GM21526 (cell line): ENCODE measurements around the gene S100A1.

Experiments
- ATAC-seq: cut with Tn5 transposase; IDR thresholded peaks from one replicate; pipeline ENCODE4 v1.9.1; 2021; ENCODE audit warnings: moderate library complexity; ENCODE audit not compliant: unreplicated experiment, low FRiP score

S100A1 gene

DNA sequence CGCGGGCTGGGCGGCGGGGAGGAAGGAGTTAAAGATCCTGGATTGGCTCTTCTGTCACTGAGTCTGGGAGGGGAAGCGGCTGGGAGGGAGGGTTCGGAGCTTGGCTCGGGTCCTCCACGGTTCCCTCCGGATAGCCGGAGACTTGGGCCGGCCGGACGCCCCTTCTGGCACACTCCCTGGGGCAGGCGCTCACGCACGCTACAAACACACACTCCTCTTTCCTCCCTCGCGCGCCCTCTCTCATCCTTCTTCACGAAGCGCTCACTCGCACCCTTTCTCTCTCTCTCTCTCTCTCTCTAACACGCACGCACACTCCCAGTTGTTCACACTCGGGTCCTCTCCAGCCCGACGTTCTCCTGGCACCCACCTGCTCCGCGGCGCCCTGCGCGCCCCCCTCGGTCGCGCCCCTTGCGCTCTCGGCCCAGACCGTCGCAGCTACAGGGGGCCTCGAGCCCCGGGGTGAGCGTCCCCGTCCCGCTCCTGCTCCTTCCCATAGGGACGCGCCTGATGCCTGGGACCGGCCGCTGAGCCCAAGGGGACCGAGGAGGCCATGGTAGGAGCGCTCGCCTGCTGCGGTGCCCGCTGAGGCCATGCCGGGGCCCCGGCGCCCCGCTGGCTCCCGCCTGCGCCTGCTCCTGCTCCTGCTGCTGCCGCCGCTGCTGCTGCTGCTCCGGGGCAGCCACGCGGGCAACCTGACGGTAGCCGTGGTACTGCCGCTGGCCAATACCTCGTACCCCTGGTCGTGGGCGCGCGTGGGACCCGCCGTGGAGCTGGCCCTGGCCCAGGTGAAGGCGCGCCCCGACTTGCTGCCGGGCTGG, 50.5 kb downstream of the S100A1 start, which contains the start of gene NPR1:
TSS of gene NPR1 (plus strand) at position 170 of the 818 bp plus-strand sequence. CDS start at position 591, 421 bp downstream.
- ATAC-seq: no peak

GRCh38 chr1:153679337-153680119, 51.3 kb downstream of the S100A1 start:
- no peak for ATAC-seq

- ATAC-seq: no peak
Observed at GRCh38 chr1:153680120-153680403, 51.8 kb downstream of the S100A1 start.
